DMS 273 (cell line): ENCODE measurements around the gene STX12.

Source experiments
- DNase-seq: peaks from one replicate; lab custom pipeline; 2025; ENCODE audit not compliant: unreplicated experiment; lab: John Stamatoyannopoulos, UW

STX12 gene

DNA sequence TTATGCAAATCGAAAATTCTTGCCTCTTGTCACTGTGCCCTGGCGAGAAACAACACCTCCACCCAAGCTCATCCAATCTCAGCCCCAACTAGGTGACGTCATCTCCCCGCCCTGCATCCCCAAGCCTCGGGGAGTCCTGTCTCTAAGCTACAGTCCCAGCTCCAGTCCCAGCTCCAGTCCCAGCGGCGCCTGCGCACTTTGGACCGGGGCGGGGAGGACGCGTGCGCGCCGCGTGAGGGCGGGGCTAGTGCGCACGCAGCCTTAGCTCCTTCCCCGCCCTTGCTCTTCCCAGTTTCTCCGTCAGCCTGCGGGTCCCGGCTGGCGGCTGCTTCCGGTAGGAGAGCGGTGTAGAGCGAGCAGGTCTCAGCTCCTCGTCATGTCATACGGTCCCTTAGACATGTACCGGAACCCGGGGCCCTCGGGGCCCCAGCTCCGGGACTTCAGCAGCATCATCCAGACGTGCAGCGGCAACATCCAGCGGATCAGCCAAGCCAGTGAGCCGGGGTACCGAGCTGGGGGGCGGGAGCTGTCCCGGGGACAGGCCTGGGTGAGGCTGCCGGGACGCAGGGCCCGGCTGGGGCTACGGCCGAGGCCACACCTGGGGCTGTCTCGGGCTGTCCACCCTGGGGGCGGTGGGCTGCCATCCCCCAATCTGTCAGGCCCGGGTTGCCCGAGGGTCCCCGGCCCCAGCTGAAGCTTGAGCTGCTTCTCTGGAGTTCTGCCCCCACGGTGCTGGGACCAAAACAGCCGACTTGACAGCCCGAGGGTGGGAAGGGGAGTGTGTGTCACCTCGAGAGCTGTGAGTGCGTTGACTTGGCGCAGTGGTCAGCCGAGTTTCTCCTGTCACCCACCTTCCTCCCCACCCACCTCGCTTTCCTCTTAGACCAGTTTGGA, at the start of gene STX12:
TSS of gene STX12 (plus strand) at position 288 of the 894 bp plus-strand sequence. CDS start at position 377, 89 bp downstream.
- DNase-seq, result peak; percentile 99

DNA sequence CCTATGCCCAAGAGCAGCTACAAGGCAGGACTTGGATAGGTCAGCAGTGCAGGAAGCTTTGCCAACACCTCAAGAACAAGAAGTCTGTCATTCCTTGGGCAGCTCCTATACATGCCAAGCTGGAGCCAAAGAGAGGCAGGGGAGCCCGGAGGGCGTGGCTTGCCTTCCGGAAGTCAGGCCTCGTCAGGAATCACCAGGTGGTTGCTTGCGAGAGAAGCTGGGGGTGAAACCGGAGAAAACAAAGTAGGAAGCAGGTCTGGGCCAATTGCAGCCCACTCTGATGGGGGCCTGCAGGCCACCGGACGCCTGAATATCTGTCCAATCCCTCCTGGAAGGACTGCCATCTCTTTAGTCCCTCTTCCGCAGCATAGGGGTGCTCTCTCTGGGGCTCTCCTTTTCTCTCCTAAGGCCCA, 48.1 kb upstream of the STX12 start:
- DNase-seq, result peak; percentile 93

DNA sequence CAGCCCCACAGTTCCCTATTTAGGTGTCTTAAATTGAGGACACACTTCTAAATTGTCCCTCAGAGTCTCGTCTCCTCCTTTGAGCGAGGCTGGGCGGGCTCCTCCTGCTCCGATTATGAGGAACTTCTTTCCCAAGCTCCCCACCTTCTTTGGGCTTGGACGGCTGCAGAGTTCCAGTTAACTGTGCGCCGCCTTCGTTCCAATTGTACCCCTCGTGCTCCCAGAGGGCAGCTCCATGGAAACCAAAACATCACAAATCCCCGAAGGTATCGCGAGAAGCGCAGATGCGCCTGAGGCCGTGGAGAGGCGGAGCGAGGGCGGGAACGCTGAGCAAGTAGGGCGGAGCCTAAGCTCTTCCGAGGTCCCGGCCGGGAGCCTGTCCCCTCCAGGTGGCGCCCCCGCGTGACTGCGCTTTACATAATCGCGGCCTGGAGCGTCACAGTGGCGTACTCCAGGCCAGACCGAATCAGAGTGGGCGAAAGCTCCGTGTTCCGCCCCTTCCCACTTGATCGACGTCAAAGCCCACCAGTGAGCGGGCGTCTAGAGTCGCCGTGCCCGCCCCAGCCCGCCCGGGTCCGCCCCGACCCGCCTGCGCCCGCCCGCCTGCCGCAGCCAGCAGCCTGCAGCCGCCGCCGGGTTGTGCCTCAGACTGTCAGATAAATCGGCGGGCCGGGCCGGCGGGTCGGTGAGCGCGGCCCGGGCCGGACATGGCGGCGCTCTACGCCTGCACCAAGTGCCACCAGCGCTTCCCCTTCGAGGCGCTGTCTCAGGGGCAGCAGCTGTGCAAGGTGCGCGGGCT, 47.4 kb upstream of the STX12 start, which contains the start of gene FAM76A:
TSS of gene FAM76A (plus strand) at position 588 of the 799 bp plus-strand sequence. CDS start at position 708, 120 bp downstream.
- DNase-seq, result peak; percentile 100

DNA sequence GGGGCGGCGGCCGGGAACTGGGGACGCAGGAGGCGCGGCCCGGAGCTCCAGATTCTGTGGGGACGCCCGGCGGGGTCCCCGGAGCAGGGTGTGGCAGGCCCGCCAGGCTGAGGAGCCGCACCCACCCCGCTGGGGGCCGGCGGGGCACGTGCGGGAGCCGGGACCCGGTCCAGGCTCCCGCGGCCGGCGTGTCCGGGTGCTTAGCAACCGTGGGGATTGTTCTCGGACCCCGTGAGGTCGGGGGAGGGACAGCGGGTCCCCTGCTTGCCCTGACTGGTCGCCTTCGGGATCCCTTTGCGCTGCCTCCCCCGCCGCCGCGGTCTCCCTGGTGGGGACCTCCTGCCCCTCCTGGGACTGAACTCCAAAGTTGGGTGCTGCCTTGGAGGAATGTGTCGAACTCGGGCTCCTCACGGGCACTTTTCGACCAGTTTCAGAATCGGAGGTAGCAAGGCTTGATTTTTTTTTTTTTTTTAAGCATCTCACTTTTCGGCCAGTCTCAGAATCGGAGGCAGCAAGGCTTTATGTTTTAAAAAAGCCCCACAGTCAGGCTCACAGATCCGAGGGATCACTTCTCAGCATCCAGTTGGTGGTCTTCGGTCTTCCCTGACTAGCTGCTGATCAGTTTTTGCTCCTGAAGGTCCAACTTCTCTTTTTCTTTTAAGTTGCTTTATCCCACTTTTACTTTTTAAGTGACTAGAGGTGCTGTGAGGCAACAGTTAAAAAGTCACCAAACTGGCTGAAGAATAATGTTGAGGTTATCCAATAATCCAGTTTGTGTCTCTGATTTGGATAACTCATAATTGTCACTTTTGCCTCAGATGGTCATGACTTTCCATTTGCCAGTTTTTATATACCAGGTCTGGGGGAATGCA, 46.6 kb upstream of the STX12 start:
- DNase-seq, result peak; percentile 80

DNA sequence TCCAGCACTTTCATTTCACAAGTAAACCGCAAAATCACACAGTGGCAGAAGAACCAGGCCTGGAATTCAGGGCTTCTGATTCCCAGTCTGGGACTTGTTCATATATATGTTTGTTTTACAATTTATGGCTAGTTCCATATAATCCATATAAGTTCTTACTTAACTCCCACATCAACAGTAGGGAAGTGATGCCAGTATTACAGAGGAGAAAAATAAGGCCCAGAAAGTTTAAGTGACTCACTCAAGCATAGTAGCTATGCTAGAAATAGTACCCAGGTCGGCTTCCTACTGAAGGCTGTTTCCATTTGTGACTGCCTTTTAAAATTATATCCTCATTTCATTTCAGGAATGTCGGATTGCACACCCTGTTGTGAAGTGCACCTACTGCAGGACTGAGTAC, 45.9 kb upstream of the STX12 start:
- no peak for DNase-seq

DNA sequence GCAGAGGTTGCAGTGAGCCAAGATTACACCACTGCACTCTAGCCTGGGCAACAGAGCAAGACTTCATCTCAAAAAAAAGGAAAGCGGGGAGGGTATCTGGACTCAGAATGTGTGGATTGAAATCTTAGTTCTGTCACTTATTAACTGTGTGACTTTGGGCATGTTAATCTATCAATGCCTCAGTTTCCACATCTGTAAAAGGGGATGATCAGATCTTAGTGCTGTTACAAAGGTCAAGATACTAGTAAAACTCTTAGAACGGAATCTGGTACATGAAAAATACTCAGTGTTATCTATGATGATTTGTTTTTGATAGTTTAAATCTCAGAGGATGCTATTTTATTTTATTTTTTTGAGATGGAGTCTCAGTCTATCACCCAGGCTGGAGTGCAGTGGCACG, 36.8 kb upstream of the STX12 start:
- DNase-seq, result no peak

DNA sequence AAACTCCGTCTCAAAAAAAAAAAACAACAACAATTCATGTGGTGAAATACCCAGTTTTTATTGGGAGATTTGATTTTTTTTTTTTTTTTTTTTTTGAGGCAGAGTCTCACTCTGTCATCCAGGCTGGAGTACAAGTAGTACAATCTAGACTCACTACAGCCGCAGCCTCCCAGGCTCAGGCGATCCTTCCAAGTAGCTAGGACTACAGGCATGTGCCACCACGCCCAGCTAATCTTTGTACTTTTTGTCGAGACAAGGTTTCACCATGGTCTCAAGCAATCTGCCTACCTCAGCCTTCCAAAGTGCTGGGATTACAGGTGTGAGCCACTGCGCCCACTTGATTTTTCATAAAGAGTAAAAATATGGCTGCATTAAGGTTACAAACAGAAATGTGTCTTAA, 31.9 kb upstream of the STX12 start:
- no peak for DNase-seq

DNA sequence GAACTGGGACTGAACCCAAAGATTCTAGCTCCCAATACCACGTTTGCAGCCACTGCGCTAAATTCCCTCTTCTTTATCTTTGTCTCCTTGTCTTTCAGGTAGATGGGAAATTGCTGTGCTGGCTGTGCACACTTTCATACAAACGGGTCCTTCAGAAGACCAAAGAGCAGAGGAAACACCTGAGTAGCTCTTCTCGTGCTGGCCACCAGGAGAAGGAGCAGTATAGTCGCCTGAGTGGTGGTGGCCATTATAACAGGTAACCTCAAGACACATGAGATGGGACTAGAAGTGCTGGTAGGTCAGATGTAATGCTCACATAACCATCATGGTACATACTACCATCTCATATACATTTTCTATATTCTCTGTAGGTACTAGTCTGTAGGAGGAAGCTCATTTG, 28.5 kb upstream of the STX12 start:
- no peak for DNase-seq

DNA sequence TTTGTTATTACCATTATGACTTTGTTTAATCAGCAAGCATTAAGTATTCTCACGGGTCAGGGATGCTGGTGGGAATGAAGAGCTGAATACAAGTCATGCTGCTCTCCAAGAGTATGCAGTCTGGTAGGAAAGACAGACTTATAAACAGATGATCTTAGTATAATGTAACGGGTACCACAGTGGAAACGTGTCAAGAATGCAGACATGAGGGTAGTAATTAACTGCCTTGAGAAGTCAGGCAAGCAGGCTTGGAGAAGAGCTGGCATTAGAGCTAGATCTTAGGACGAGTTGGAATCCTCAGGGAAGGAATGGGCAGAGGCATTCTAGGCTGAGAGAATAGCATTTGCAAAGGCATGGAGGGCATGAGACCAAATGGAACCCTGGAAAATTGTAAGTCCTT, 27.6 kb upstream of the STX12 start:
- DNase-seq, result no peak

DNA sequence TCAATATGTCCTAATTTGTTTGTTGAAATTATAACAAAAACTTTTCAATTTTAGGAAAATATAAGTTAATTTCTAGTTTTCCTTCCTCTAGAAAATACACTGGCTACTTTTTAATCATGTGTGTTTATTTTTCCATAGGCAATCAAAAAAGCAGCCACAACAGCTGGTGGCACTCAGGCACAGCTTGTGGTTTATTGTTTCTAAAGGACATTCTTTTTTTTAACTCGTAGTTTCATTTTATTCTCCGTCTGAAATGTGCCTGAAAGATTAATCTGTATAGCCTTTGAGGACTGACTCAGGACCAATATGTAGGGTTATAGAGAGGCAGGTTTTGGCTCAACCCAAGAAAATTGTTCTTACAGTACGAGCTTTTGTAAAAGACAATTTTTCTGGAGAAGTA, 20.7 kb upstream of the STX12 start:
- DNase-seq, result no peak

DNA sequence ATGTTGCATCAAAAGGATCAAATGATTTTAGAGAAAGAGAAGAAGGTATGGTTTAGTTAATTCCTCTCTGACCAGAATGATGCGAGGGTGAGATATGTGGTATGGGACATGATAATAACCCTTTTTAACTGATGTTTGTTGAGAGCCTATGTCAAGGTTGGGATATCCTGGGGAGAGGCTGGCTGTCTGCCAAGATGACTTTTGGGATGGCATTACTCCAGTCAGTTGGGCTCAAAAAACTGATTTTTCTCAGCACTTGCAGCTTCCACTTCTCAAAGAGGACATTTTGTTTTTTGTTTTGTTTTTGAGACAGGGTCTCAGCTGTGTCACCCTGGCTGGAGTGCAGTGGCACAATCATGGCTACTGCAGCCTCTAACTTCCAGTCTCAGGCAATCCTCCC, 17.7 kb upstream of the STX12 start:
- peak; percentile 10 for DNase-seq

DNA sequence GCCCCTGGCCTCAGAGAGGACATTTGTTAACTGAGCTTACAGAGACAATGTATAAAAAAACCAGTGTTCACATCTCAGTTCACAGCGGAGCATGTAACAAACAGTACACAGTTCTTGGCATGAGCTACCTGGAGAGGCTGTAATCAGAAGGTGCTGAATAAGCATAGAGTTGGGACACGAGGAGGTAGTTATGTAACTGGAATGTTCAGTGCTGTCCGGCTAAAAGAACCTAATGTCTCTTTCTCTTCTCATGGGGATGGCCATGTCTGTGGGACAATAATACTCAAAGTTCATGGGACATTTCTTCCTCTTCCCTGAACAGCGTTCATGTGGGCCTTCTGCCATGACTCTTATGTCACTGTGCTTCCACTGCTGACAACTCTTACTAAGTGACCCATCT, 17.2 kb upstream of the STX12 start:
- no peak for DNase-seq

DNA sequence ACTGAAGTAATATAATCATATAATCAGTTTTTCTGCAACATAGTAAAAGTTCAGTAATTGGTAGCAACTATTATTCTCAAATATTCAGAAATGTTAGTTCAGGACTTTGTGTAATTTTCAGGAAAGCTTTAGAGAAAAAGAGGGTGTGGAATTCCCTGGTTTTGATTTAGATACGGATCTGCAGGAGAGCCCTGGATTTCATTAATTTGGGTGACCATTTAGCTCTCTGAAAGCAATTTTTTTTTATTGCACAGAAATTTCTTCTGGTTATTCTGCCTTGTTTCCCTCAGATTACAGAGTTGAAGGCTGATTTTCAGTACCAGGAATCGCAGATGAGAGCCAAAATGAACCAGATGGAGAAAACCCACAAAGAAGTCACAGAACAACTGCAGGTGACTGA, 13.8 kb upstream of the STX12 start:
- no peak for DNase-seq

DNA sequence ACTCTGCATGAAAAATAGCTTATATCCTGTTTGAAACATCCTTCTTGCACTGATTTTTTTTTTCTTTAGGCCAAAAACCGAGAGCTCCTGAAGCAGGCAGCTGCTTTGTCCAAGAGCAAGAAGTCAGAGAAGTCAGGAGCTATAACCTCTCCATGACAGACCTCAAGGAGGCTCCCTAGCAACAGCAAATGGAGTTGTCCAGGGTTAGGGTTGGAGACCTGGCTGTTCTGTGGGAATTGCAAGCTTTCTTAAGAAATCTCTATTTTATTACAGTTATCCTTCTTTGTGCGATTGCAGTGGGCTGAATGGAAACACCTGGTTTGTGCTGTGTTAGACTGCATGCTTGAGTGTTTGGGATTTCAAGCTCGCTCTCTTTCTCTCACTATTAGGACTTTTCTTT, 12.6 kb upstream of the STX12 start:
- DNase-seq, result no peak

DNA sequence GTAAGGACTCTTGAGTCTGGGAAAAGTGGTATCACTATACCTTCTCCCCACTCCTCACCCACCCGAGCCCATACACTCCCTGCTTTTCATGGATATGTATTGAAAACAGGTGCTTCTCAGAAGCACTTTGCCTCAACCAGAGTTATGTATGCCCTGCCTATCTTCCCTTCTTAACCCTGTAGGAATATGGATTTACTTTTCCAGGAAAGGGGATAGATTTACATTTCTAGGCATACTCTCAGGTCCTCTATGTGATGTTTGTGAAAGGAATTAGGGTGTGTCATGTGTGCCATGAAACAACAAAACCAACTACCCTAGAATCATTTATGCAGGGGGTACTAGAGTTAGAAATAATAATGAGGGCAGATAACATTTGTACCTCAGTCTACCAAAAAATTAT, 11.0 kb upstream of the STX12 start:
- no peak for DNase-seq

DNA sequence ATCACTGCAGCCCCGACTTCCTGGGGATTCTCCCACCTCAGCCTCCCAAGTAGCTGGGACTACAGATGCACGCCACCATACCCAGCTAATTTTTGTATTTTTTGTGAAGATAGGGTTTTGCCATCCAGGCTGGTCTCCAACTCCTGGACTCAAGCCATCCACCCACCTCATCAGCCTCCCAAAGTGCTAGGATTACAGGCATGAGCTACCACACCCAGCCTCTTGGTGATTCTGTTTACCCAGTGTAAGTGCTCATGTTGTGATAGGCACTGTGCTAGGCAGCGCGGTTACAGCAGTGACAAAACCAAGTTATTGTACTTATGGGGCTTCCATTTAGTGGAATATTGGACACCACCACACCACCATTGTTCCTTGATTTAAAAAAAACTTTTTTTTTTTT, 9.7 kb upstream of the STX12 start:
- no peak for DNase-seq

DNA sequence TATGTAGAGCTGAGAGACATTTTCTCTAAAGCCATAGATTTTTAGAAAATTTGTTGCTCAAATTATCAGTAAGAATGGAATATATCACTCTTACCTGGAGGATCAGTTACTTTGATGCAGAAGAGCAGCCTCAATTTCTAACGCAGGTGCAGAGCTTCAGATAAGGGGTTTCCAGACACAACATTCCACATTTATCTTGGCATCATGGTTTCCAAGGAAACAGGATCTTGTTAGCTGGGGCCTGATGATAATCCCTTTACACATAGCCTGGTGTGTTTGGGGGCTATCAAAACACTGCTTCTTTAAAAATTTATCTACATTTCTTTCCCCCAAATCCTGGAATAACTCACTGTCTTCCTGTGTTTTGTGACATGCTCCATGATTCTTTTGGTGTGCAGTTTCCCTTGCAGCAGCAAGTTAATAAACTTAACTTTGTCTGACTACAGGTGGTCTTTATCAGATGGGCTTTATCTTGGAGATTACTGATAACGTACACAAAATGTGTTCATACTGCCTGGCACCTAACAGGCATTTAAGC, 2.7 kb upstream of the STX12 start:
- no peak for DNase-seq

DNA sequence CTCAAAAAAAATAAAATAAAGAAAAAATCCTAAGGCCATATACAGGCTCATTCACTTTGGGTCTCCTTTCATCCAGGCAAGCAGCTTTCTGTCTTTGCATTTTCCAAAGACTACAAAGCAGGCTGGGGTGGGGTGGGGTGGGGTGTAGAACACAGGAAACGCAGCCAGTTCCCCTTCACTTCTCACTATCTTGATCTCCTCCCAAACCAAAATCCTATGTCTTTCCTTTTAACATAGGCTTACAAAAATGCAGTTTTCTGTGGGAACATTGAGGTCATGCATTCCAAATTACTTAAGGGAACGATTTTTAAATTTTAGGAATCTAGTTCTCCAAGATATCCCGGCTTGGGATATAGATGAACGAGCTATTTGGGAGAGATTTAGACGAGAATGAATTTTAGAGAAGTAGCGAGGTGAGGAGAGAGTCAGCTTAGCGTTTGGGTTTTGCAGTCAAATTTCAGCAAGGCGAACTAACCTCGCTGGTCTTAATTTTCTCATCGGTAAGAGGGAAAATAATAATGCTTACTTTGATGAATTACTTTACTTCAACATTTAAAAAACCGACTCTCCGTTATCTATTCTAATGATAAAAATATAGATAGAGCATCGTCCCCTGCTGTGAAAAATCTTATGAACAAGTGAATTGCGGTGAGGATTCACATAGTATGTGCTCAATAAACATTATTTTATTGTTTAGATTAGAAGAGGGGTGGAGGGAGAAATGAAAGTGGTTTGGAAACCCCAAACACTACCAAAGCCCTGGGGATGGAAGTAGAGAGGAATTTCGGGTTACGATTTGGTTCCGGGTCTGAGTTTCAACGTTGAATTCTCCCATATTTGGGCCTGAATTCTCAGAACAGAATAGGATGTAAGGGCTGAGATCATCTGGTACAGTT, 735 bp upstream of the STX12 start:
- DNase-seq, result no peak

DNA sequence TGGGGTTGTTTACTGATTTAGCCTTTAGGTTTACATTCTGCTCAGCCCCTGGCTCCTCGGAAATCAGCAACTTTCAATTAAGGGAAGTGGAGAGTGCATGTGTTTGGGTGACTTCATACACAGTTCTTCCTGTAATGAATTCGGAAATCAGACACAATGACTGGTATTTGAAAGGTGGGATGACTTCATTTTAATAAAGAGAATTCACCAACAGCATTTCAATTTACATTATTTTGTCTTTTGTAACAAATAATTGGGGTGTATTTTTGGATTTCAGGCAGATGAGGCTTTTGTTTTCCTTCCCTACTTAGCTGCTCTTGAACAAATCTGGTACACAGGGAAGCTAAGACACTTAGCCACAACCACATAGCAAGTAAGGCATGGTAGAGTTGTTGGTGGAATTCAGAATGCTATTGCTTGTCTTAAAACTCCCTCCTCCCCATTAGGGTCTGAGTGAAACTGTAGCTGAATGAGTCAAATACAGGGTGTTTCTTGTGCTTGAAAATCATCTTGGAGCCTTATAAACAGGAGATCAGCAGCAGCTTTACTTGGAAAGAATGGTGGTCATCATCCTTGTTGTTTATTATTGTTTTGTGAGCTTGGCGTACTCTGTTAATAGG, 917 bp downstream of the STX12 start:
- peak; percentile 53 for DNase-seq
